Sigmoid colon (tissue), 4 donors: ENCODE data around the gene KMT2C.
"Not testable (repeated sequence)": the region's sequence is repeated elsewhere in the genome, so short reads cannot be mapped to it uniquely, and the experiment has no call there.

ENCODE experiments used
- EP300 ChIP-seq, 4 donors: sonication (generic); formaldehyde crosslinking; IDR thresholded peaks; one replicate each; pipeline ENCODE4 v1.6.1; 2017; ENCODE audit warnings: antibody characterized with exemption in 4 of 4
- POLR2A ChIP-seq, 2 donors: fragments of 450-650 bp; IDR thresholded peaks; one replicate each; pipeline ENCODE4 v1.6.1; 2016; ENCODE audit warnings: antibody characterized with exemption in 2 of 2, mild to moderate bottlenecking in 2 of 2, moderate library complexity in 2 of 2
- POLR2AphosphoS5 ChIP-seq, 4 donors: sonication (generic); formaldehyde crosslinking; IDR thresholded peaks; one replicate each; pipeline ENCODE4 v1.6.1; 2017; ENCODE audit warnings: antibody characterized with exemption in 4 of 4
- TF ChIP-seq, protein P1 (sequence below), 4 experiments: fragments of 450-650 bp in 3 of 4; fragments of 200-600 bp in 1 of 4; IDR thresholded peaks; one replicate each; pipeline ENCODE4 v1.5.1; 2016 to 2019; ENCODE audit warnings: antibody characterized with exemption in 4 of 4, mild to moderate bottlenecking in 3 of 4, moderate library complexity in 2 of 4

DNA sequence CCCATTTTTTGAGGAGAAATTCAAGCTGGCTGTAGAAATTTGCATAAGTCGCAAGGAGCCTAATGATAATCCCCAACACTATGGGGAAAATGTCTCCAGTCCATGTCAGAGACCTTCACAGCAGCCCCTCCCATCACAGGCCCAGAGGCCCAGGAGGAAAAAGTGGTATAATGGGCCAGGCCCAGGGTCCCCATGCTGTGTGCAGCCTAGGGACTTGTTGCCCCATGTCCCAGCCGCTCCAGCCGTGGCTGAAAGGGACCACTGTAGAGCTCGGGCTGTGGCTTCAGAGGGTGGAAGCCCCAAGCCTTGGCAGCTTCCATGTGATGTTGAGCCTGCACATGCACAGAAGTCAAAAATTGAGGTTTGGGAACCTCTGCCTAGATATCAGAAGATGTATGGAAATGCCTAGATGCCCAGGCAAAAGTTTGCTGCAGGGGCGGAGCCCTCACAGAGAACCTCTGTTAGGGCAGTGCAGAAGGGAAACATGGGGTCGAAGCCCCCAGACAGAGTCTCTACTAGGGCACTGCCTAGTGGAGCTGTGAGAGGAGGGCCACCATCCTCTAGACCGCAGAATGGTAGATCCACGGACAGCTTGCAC, 35.3 kb upstream of the KMT2C start:
- TF ChIP-seq, protein P1, sequence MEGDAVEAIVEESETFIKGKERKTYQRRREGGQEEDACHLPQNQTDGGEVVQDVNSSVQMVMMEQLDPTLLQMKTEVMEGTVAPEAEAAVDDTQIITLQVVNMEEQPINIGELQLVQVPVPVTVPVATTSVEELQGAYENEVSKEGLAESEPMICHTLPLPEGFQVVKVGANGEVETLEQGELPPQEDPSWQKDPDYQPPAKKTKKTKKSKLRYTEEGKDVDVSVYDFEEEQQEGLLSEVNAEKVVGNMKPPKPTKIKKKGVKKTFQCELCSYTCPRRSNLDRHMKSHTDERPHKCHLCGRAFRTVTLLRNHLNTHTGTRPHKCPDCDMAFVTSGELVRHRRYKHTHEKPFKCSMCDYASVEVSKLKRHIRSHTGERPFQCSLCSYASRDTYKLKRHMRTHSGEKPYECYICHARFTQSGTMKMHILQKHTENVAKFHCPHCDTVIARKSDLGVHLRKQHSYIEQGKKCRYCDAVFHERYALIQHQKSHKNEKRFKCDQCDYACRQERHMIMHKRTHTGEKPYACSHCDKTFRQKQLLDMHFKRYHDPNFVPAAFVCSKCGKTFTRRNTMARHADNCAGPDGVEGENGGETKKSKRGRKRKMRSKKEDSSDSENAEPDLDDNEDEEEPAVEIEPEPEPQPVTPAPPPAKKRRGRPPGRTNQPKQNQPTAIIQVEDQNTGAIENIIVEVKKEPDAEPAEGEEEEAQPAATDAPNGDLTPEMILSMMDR (IDR thresholded peaks at IDR 0.05), result not testable (repeated sequence)
- TF ChIP-seq POLR2AphosphoS5, EP300, POLR2A (IDR thresholded peaks at IDR 0.05): not testable (repeated sequence)
